Smooth muscle cell (in vitro differentiated cells): ENCODE measurements around the gene MAP10. TPM values are rescaled to one million over a fixed set of nuclear protein-coding genes. Genes with fewer than 3 reads are reported as not detected.

Experiments
- DNase-seq: peaks from one replicate; lab custom pipeline; 2025; ENCODE audit not compliant: unreplicated experiment; lab: John Stamatoyannopoulos, UW
- H2AFZ ChIP-seq: fragments of 200-600 bp; sonication (generic); 2 replicates; pipeline ENCODE4 v1.6.0; 2016; ENCODE audit warnings: antibody characterized with exemption, low read depth, mild to moderate bottlenecking
- H3F3A ChIP-seq: fragments of 200-600 bp; sonication (generic); 2 replicates; pipeline ENCODE4 v1.6.0; 2017; ENCODE audit warnings: antibody characterized with exemption, low read depth
- H3K27ac ChIP-seq: fragments of 200-600 bp; sonication (generic); 2 replicates; pipeline ENCODE4 v1.5.1; 2016; ENCODE audit warnings: low read depth, mild to moderate bottlenecking
- H3K27me3 ChIP-seq: fragments of 200-600 bp; sonication (generic); 2 replicates; pipeline ENCODE4 v1.6.1; 2016; ENCODE audit warnings: low read depth, mild to moderate bottlenecking
- H3K36me3 ChIP-seq: fragments of 200-600 bp; sonication (generic); 2 replicates; pipeline ENCODE4 v1.5.1; 2016; ENCODE audit warnings: low read depth
- H3K4me1 ChIP-seq: fragments of 200-600 bp; sonication (generic); 2 replicates; pipeline ENCODE4 v1.5.1; 2016; ENCODE audit warnings: low read depth
- H3K4me2 ChIP-seq: fragments of 200-600 bp; sonication (generic); 2 replicates; pipeline ENCODE4 v1.6.0; 2016; ENCODE audit warnings: mild to moderate bottlenecking
- H3K4me3 ChIP-seq: fragments of 200-600 bp; sonication (generic); 2 replicates; pipeline ENCODE4 v1.5.1; 2016; ENCODE audit warnings: mild to moderate bottlenecking
- H3K79me2 ChIP-seq: fragments of 200-600 bp; sonication (generic); 2 replicates; pipeline ENCODE4 v1.6.0; 2016; ENCODE audit warnings: low read depth, mild to moderate bottlenecking
- H3K9ac ChIP-seq: fragments of 200-600 bp; sonication (generic); 2 replicates; pipeline ENCODE4 v1.6.0; 2016; ENCODE audit warnings: low read depth
- H3K9me3 ChIP-seq: fragments of 200-600 bp; sonication (generic); replicated peaks from 2 replicates; pipeline ENCODE4 v1.5.1; 2016; ENCODE audit warnings: low read depth
- H4K20me1 ChIP-seq: fragments of 200-600 bp; sonication (generic); 2 replicates; pipeline ENCODE4 v1.6.0; 2016; ENCODE audit warnings: low read depth
- CTCF ChIP-seq: fragments of 200-600 bp; sonication (generic); IDR thresholded peaks from 2 replicates; pipeline ENCODE4 v1.5.1; 2017; ENCODE audit warnings: borderline replicate concordance, mild to moderate bottlenecking, antibody characterized with exemption; ENCODE audit not compliant: insufficient read depth, poor library complexity, severe bottlenecking
- WGBS: methylation state at CpG from one replicate; pipeline ENCODE4 v1.1.7; 2016; ENCODE audit warnings: low lambda C conversion rate; 5-methylcytosine and 5-hydroxymethylcytosine counted together
- polyA plus RNA-seq: library from polyadenylated mRNA; unstranded; fragments of >200 nt; fragmentation: Nextera tagmentation; extraction: Ambion mirVana; gene quantifications from 2 replicates; pipeline ENCODE4 v1.2.1, GENCODE V29; 2016
- small RNA-seq: library from RNA; depleted of rRNA; stranded (forward); fragments of <200 nt; gene quantifications from one replicate; pipeline ENCODE3, GENCODE V24; 2014
- total RNA-seq: library from RNA; depleted of rRNA; stranded (reverse); fragments of >200 nt; gene quantifications from 2 replicates; pipeline ENCODE4 v1.2.3, GENCODE V29; 2014

Gene MAP10
- total and polyA plus RNA-seq, 2 experiments from 2014 or later, result 2.6 to 6.7 TPM

GRCh38 chr1:232854798-232855159 lies 49.6 kb downstream of the MAP10 start:
- H3F3A ChIP-seq, result peaks cover 17% of the 10 kb centered on the region
- no peak overlapping the region for H3K4me3 ChIP-seq
- DNase-seq, result no peak
- H3K27ac ChIP-seq, result peak overlapping the region; percentile 89
- H3K27me3 ChIP-seq, result no peaks in the 10 kb centered on the region
- peak overlapping the region; percentile 30 for H3K9ac ChIP-seq
- WGBS, result 69% methylated on average over 2 of the region's 2 CpGs
- H3K4me1 ChIP-seq, result peaks cover 11% of the 10 kb centered on the region
- TF ChIP-seq CTCF, result no peak
- peak overlapping the region; percentile 66 for H3K4me2 ChIP-seq
- H3K79me2 ChIP-seq, result no peaks in the 10 kb centered on the region
- H2AFZ ChIP-seq, result peak overlapping the region; percentile 32
- H3K9me3 ChIP-seq, result no peaks in the 10 kb centered on the region
- no peaks in the 10 kb centered on the region for H3K36me3 ChIP-seq
- no peaks in the 10 kb centered on the region for H4K20me1 ChIP-seq

GRCh38 chr1:232856541-232856940 lies 51.3 kb downstream of the MAP10 start:
- Histone ChIP-seq H3K27me3 (no peaks in the 10 kb centered on the region), H3K27ac (no peak overlapping the region), H3K4me1 (peaks cover 11% of the 10 kb centered on the region), H3K4me3 (no peak overlapping the region), H4K20me1 (no peaks in the 10 kb centered on the region), H3K36me3 (no peaks in the 10 kb centered on the region), H3K9me3 (no peaks in the 10 kb centered on the region), H2AFZ (peak overlapping the region; percentile 55), H3F3A (peaks cover 17% of the 10 kb centered on the region), H3K4me2 (no peak overlapping the region), H3K79me2 (no peaks in the 10 kb centered on the region), H3K9ac (no peak overlapping the region)
- WGBS, result 58% methylated on average over 3 of the region's 3 CpGs
- no peak for DNase-seq
- no peak for TF ChIP-seq CTCF

Small RNA genes lying within 50 kb of the gene (small RNA-seq; reads per million reads assigned to genes)
- not detected for gene RNU1-74P

Other genes starting within 250 kb of the MAP10 start
- 37.0 and 37.2 TPM in 2 replicates for gene SIPA1L2, start 175.3 kb upstream of the MAP10 start, total RNA-seq
- gene SIPA1L2, start 175.3 kb upstream of the MAP10 start, polyA plus RNA-seq, result 14.9 and 18.9 TPM in 2 replicates
- gene NTPCR, start 145.2 kb downstream of the MAP10 start, total RNA-seq, result 39.2 and 40.9 TPM in 2 replicates
- gene NTPCR, start 145.2 kb downstream of the MAP10 start, polyA plus RNA-seq, result 54.3 and 59.2 TPM in 2 replicates